HepG2 (cell line): ENCODE data around the gene FITM1. TPM values are rescaled to one million over a fixed set of nuclear protein-coding genes. Genes with fewer than 3 reads are reported as not detected.

Experiments
- AHR ChIP-seq: IDR thresholded peaks from 2 replicates; pipeline ENCODE4 v1.6.1; 2018; ENCODE audit warnings: missing genetic modification reagents, missing compliant biosample characterization
- ATRX ChIP-seq: sonication (generic); formaldehyde crosslinking; IDR thresholded peaks from 2 replicates; pipeline ENCODE4 v1.4.0; 2020; ENCODE audit warnings: missing genetic modification reagents, borderline replicate concordance
- CCAR2 ChIP-seq: fragments of 200-400 bp; formaldehyde crosslinking; optimal IDR thresholded peaks from 2 replicates; pipeline ENCODE3; 2018; ENCODE audit warnings: low read depth, mild to moderate bottlenecking, low read length, moderate library complexity
- DR1 ChIP-seq: sonication (generic); formaldehyde crosslinking; IDR thresholded peaks from 2 replicates; pipeline ENCODE4 v1.8.0; 2021; ENCODE audit warnings: mild to moderate bottlenecking, missing genetic modification reagents, inconsistent platforms
- EEA1 ChIP-seq: sonication (generic); formaldehyde crosslinking; IDR thresholded peaks from 2 replicates; pipeline ENCODE4 v1.5.1; 2020; ENCODE audit warnings: mild to moderate bottlenecking, missing genetic modification reagents, borderline replicate concordance
- ETV6 ChIP-seq: sonication (generic); formaldehyde crosslinking; conservative IDR thresholded peaks from 2 replicates; pipeline ENCODE4 v1.4.0; 2020; ENCODE audit warnings: missing genetic modification reagents
- HINFP ChIP-seq: sonication (generic); formaldehyde crosslinking; IDR thresholded peaks from 2 replicates; pipeline ENCODE4 v1.4.0; 2020; ENCODE audit warnings: low read depth, mild to moderate bottlenecking, missing genetic modification reagents
- MATR3 ChIP-seq: sonication (generic); formaldehyde crosslinking; IDR thresholded peaks from 2 replicates; pipeline ENCODE4 v1.4.0; 2020; ENCODE audit warnings: missing genetic modification reagents
- MEIS2 ChIP-seq: sonication (generic); formaldehyde crosslinking; IDR thresholded peaks from 2 replicates; pipeline ENCODE4 v1.9.0; 2021; ENCODE audit warnings: mild to moderate bottlenecking, missing genetic modification reagents
- NPAS2 ChIP-seq: sonication (generic); formaldehyde crosslinking; IDR thresholded peaks from 2 replicates; pipeline ENCODE4 v1.8.0; 2022; ENCODE audit warnings: mild to moderate bottlenecking, missing genetic modification reagents, borderline replicate concordance
- PAX8 ChIP-seq: sonication (generic); formaldehyde crosslinking; IDR thresholded peaks from 2 replicates; pipeline ENCODE4 v1.8.0; 2022; ENCODE audit warnings: mild to moderate bottlenecking, missing genetic modification reagents, borderline replicate concordance
- SMYD3 ChIP-seq: sonication (generic); formaldehyde crosslinking; IDR thresholded peaks from 2 replicates; pipeline ENCODE4 v1.8.1; 2023; ENCODE audit warnings: mild to moderate bottlenecking, missing genetic modification reagents
- TFDP2 ChIP-seq: sonication (generic); formaldehyde crosslinking; IDR thresholded peaks from 2 replicates; pipeline ENCODE4 v1.4.0; 2020; ENCODE audit warnings: missing genetic modification reagents
- WIZ ChIP-seq: sonication (generic); formaldehyde crosslinking; IDR thresholded peaks from 2 replicates; pipeline ENCODE4 v1.5.1; 2020; ENCODE audit warnings: mild to moderate bottlenecking, missing genetic modification reagents
- ZMAT3 ChIP-seq: sonication (generic); formaldehyde crosslinking; conservative IDR thresholded peaks from 2 replicates; pipeline ENCODE4 v1.7.0; 2021; ENCODE audit warnings: missing genetic modification reagents
- ZNF143 ChIP-seq: sonication (generic); formaldehyde crosslinking; IDR thresholded peaks from 2 replicates; pipeline ENCODE4 v1.4.0; 2020; ENCODE audit warnings: missing genetic modification reagents
- ZNF20 ChIP-seq: sonication (generic); formaldehyde crosslinking; IDR thresholded peaks from 2 replicates; pipeline ENCODE4 v1.4.0; 2020; ENCODE audit warnings: mild to moderate bottlenecking, moderate library complexity, missing genetic modification reagents
- ZNF275 ChIP-seq: sonication (generic); formaldehyde crosslinking; IDR thresholded peaks from 2 replicates; pipeline ENCODE4 v1.8.0; 2022; ENCODE audit warnings: missing genetic modification reagents, mild to moderate bottlenecking, inconsistent platforms, borderline replicate concordance
- ZNF362 ChIP-seq: sonication (generic); formaldehyde crosslinking; IDR thresholded peaks from 2 replicates; pipeline ENCODE4 v1.4.0; 2020; ENCODE audit warnings: missing genetic modification reagents, mild to moderate bottlenecking, borderline replicate concordance
- ZNF546 ChIP-seq: sonication (generic); formaldehyde crosslinking; conservative IDR thresholded peaks from 2 replicates; pipeline ENCODE4 v1.8.1; 2023; ENCODE audit warnings: mild to moderate bottlenecking, missing genetic modification reagents
- ZNF703 ChIP-seq: sonication (generic); formaldehyde crosslinking; IDR thresholded peaks from 2 replicates; pipeline ENCODE4 v1.5.1; 2020; ENCODE audit warnings: missing genetic modification reagents, mild to moderate bottlenecking, moderate library complexity, borderline replicate concordance
- ZNF737 ChIP-seq: sonication (generic); formaldehyde crosslinking; IDR thresholded peaks from 2 replicates; pipeline ENCODE4 v1.5.0; 2020; ENCODE audit warnings: missing genetic modification reagents, mild to moderate bottlenecking, borderline replicate concordance
- ZSCAN29 ChIP-seq: sonication (generic); formaldehyde crosslinking; conservative IDR thresholded peaks from 2 replicates; pipeline ENCODE4 v1.4.0; 2020; ENCODE audit warnings: mild to moderate bottlenecking, missing genetic modification reagents
- polyA plus RNA-seq, 8 experiments: library from polyadenylated mRNA; depleted of rRNA in 3 of 8; stranded (reverse) in 7 of 8; unstranded in 1 of 8; fragments of >200 nt; fragmentation: Illumina TruSeq in 4 of 8; extraction: Trizol in 4 of 8; gene quantifications; 2 replicates each; pipeline versions ENCODE4 v1.2.1 to v1.2.3, GENCODE V29; 2011 to 2016; ENCODE audit warnings: low read depth in 4 of 8, missing spikeins in 1 of 8, mixed read lengths in 1 of 8; ENCODE audit not compliant: insufficient read depth in 1 of 8
- total RNA-seq, 5 experiments: library from RNA; depleted of rRNA; stranded (reverse); fragments of >200 nt; fragmentation: Illumina TruSeq; extraction: Trizol; gene quantifications; 2 replicates each; pipeline ENCODE4 v1.2.3, GENCODE V29; 2016; ENCODE audit warnings: low read depth in 1 of 5

Gene FITM1
- total and polyA plus RNA-seq, 2 of the 13 experiments (the other 11 are each of a cell fraction or from before 2014, with no cell fraction given) = 2.7 to 5.8 TPM

GRCh38 chr14:24146978-24147760 is 16.7 kb downstream of the FITM1 start, which contains the start of gene RNF31 (continued):
- TF ChIP-seq PAX8 = no peak; the same call in 1 of the 2 replicates
- TF ChIP-seq ZMAT3 = peak; percentile 10
- TF ChIP-seq SMYD3 (CRISPR knock-in tag) = peak; percentile 19; the same call in 1 of the 2 replicates
- no peak for TF ChIP-seq NPAS2 (CRISPR knock-in tag)
- peak; percentile 73 for TF ChIP-seq AHR (CRISPR knock-in tag)
- TF ChIP-seq ZNF362 (CRISPR knock-in tag) = no peak
- no peak for TF ChIP-seq ATRX (CRISPR knock-in tag)
- TF ChIP-seq MEIS2 (CRISPR knock-in tag) = no peak; the same call in 1 of the 2 replicates
- TF ChIP-seq WIZ = no peak
- peak; percentile 74; the same call in 1 of the 2 replicates for TF ChIP-seq TFDP2 (CRISPR knock-in tag)
- TF ChIP-seq HINFP = peak; percentile 33; the same call in 1 of the 2 replicates
- TF ChIP-seq ZNF275 (CRISPR knock-in tag) = peak; percentile 85
- TF ChIP-seq ZNF143 = no peak; the same call in 1 of the 2 replicates
- peak; percentile 12; the same call in 1 of the 2 replicates for TF ChIP-seq DR1 (CRISPR knock-in tag)
- TF ChIP-seq MATR3 (CRISPR knock-in tag) = no peak
- TF ChIP-seq ZNF546 (CRISPR knock-in tag) = peak; percentile 54; the same call in 1 of the 2 replicates
- TF ChIP-seq ETV6 = peak; percentile 68
- TF ChIP-seq CCAR2 = no peak
- TF ChIP-seq ZNF703 (CRISPR knock-in tag) = no peak
- no peak for TF ChIP-seq ZNF737 (CRISPR knock-in tag)
- TF ChIP-seq EEA1 (CRISPR knock-in tag) = peak; percentile 72; the same call in 1 of the 2 replicates
- TF ChIP-seq ZSCAN29 (CRISPR knock-in tag) = 0 out of 2 replicates have a peak, but pooled peaks have one; percentile 20
- TF ChIP-seq ZNF20 (CRISPR knock-in tag) = no peak
